PC-3 (cell line): ENCODE measurements around the gene THAP4. TPM values are rescaled to one million over a fixed set of nuclear protein-coding genes. Genes with fewer than 3 reads are reported as not detected.
A peak's percentile ranks its signal among the peaks of the same experiment; 100 is the strongest.

ENCODE experiments used
- ATAC-seq: fragments of 200-7000 bp; cut with Tn5 transposase; 2 replicates; pipeline ENCODE4 v1.9.1; 2020; ENCODE audit warnings: mild to moderate bottlenecking, moderate library complexity
- BruUV-seq: library from RNA; stranded (reverse); fragments of 400-500 nt; replicated peaks from 2 replicates; lab custom pipeline; 2021; lab: Mats Ljungman, UMichigan
- CTCF ChIA-PET: fragments of 300-600 bp; sonication (Branson Sonifier 250); formaldehyde crosslinking; loops from one replicate; lab custom pipeline; 2022; ENCODE audit warnings: antibody characterized with exemption; lab: Charles Lee
- POLR2A ChIA-PET: fragments of 300-600 bp; sonication (Branson Sonifier 250); formaldehyde crosslinking; loops from one replicate; lab custom pipeline; 2022; ENCODE audit warnings: antibody characterized with exemption; ENCODE audit not compliant: unreplicated experiment; lab: Charles Lee
- DNase-seq: peaks from one replicate; pipeline ENCODE4 v3.0.0-alpha.2; 2015
- H2AFZ ChIP-seq: fragments of 300-600 bp; sonication (generic); 2 replicates; pipeline ENCODE4 v1.6.0; 2016; ENCODE audit warnings: antibody characterized with exemption, low read length
- H3F3A ChIP-seq: fragments of 300-600 bp; sonication (generic); one replicate; pipeline ENCODE4 v1.6.0; 2017; ENCODE audit warnings: antibody characterized with exemption, low read length, control low read depth, mild to moderate bottlenecking; ENCODE audit not compliant: unreplicated experiment
- H3K27ac ChIP-seq: fragments of 300-600 bp; sonication (generic); 2 replicates; pipeline ENCODE4 v1.5.1; 2016; ENCODE audit warnings: mild to moderate bottlenecking, low read length
- H3K27me3 ChIP-seq: fragments of 300-600 bp; sonication (generic); 2 replicates; pipeline ENCODE4 v1.6.1; 2016; ENCODE audit warnings: low read length, mixed read lengths
- H3K36me3 ChIP-seq: fragments of 300-600 bp; sonication (generic); 2 replicates; pipeline ENCODE4 v1.6.1; 2016; ENCODE audit warnings: low read depth, mixed run types, low read length, mixed read lengths
- H3K4me1 ChIP-seq: fragments of 300-600 bp; sonication (generic); 2 replicates; pipeline ENCODE4 v1.5.1; 2016; ENCODE audit warnings: low read length; ENCODE audit not compliant: insufficient read depth
- H3K4me2 ChIP-seq: fragments of 300-600 bp; sonication (generic); 2 replicates; pipeline ENCODE4 v1.6.0; 2016; ENCODE audit warnings: low read length
- H3K4me3 ChIP-seq: fragments of 300-600 bp; sonication (generic); 2 replicates; pipeline ENCODE4 v1.5.1; 2016; ENCODE audit warnings: mild to moderate bottlenecking, low read length, mixed read lengths
- H3K79me2 ChIP-seq: fragments of 300-600 bp; sonication (generic); 2 replicates; pipeline ENCODE4 v1.6.1; 2017; ENCODE audit warnings: low read length, mixed read lengths
- H3K9ac ChIP-seq: fragments of 300-600 bp; sonication (generic); 2 replicates; pipeline ENCODE4 v1.6.0; 2016; ENCODE audit warnings: mild to moderate bottlenecking, low read length
- H3K9me2 ChIP-seq: fragments of 300-600 bp; sonication (generic); replicated peaks from 2 replicates; pipeline ENCODE4 v1.6.1; 2016; ENCODE audit warnings: mixed run types, low read length, mixed read lengths
- H3K9me3 ChIP-seq: fragments of 300-600 bp; sonication (generic); 2 replicates; pipeline ENCODE4 v1.6.1; 2016; ENCODE audit warnings: low read length, mixed read lengths
- H4K20me1 ChIP-seq: fragments of 300-600 bp; sonication (generic); 2 replicates; pipeline ENCODE4 v1.6.1; 2016; ENCODE audit warnings: low read length, mixed read lengths
- CTCF ChIP-seq: fragments of 300-600 bp; sonication (generic); conservative IDR thresholded peaks from 2 replicates; pipeline ENCODE4 v1.5.1; 2017; ENCODE audit warnings: antibody characterized with exemption, low read depth, mild to moderate bottlenecking, low read length
- EZH2 ChIP-seq: fragments of 300-600 bp; sonication (generic); IDR thresholded peaks from one replicate; pipeline ENCODE4 v1.6.1; 2017; ENCODE audit warnings: antibody characterized with exemption, mild to moderate bottlenecking, low read length; ENCODE audit not compliant: unreplicated experiment
- EZH2phosphoT487 ChIP-seq: fragments of 300-600 bp; sonication (generic); IDR thresholded peaks from 2 replicates; pipeline ENCODE4 v1.6.1; 2018; ENCODE audit warnings: mild to moderate bottlenecking, antibody characterized with exemption, low read length, borderline replicate concordance
- intact Hi-C: fragments of 100-400 bp; cut with micrococcal nuclease; formaldehyde crosslinking; loops from 2 replicates; pipeline ENCODE4 v1.9.0; 2023
- total RNA-seq: library from RNA; depleted of rRNA; stranded (reverse); fragments of >200 nt; gene quantifications from 2 replicates; pipeline ENCODE4 v1.2.3, GENCODE V29; 2014

Gene THAP4
- total RNA-seq, 1 experiment from 2014 or later = 75.1 TPM

- Histone ChIP-seq H3F3A (no peaks in the 10 kb centered on the region), H3K4me3 (no peak overlapping the region), H3K4me2 (no peak overlapping the region), H3K27ac (no peak overlapping the region), H2AFZ (no peak overlapping the region), H3K9me2 (no peaks in the 10 kb centered on the region), H3K27me3 (no peaks in the 10 kb centered on the region), H3K9ac (no peak overlapping the region), H3K79me2 (no peaks in the 10 kb centered on the region), H3K4me1 (peaks cover 16% of the 10 kb centered on the region), H3K36me3 (peaks cover 16% of the 10 kb centered on the region; the same call in 1 of the 2 replicates), H4K20me1 (no peaks in the 10 kb centered on the region), H3K9me3 (no peaks in the 10 kb centered on the region)
- BruUV-seq = no TSS peak
- ATAC-seq (no peak), DNase-seq (no peak)
- POLR2A ChIA-PET = no interaction called here
- TF ChIP-seq EZH2 (no peak), EZH2phosphoT487 (no peak), CTCF (no peak)
- intact Hi-C loops = no loop called here
- CTCF ChIA-PET = no interaction called here
Measured at GRCh38 chr2:241660593-241661213, 23.7 kb upstream of the THAP4 start.

GRCh38 chr2:241659150-241659739 is 22.3 kb upstream of the THAP4 start:
- Histone ChIP-seq H3K4me1 (peaks cover 2% of the 10 kb centered on the region; the same call in 1 of the 2 replicates), H3K79me2 (no peaks in the 10 kb centered on the region), H3K27ac (no peak overlapping the region), H3K36me3 (peaks cover 21% of the 10 kb centered on the region), H3K9ac (no peak overlapping the region), H3K4me3 (no peak overlapping the region), H2AFZ (no peak overlapping the region), H4K20me1 (no peaks in the 10 kb centered on the region), H3K27me3 (no peaks in the 10 kb centered on the region), H3K4me2 (no peak overlapping the region), H3K9me2 (no peaks in the 10 kb centered on the region), H3F3A (no peaks in the 10 kb centered on the region), H3K9me3 (no peaks in the 10 kb centered on the region)
- ChIA-PET POLR2A (interaction anchor here (0.6 kb wide), 1 partner anchor 22 kb away, joined by 3 read pairs; the partner anchor contains the start of gene THAP4), CTCF (interaction anchor here (0.6 kb wide), 1 partner anchor 64 kb away, joined by 3 read pairs; no protein-coding TSS in a partner anchor)
- intact Hi-C loops = loop anchor here (1.0 kb wide), 1 partner anchor 110 kb away; no protein-coding TSS in a partner anchor
- peak; percentile 49 for DNase-seq
- ATAC-seq = peak; percentile 40; the same call in 1 of the 2 replicates
- BruUV-seq = no TSS peak
- TF ChIP-seq CTCF = peak; percentile 64
- no peak for TF ChIP-seq EZH2

GRCh38 chr2:241658296-241658695 is 21.3 kb upstream of the THAP4 start:
- Histone ChIP-seq H3K4me3 (no peak overlapping the region), H3K4me1 (no peaks in the 10 kb centered on the region), H3F3A (no peaks in the 10 kb centered on the region), H3K27ac (no peak overlapping the region), H3K36me3 (peaks cover 21% of the 10 kb centered on the region), H4K20me1 (no peaks in the 10 kb centered on the region), H3K4me2 (no peak overlapping the region), H3K27me3 (no peaks in the 10 kb centered on the region), H3K9ac (no peak overlapping the region), H3K9me2 (no peaks in the 10 kb centered on the region), H3K9me3 (no peaks in the 10 kb centered on the region), H2AFZ (no peak overlapping the region), H3K79me2 (no peaks in the 10 kb centered on the region)
- POLR2A ChIA-PET = no interaction called here
- DNase-seq (no peak), ATAC-seq (no peak)
- BruUV-seq = no TSS peak
- no peak for TF ChIP-seq EZH2phosphoT487
- no peak for TF ChIP-seq CTCF
- TF ChIP-seq EZH2 = no peak
- CTCF ChIA-PET = no interaction called here
- intact Hi-C loops = no loop called here
